Retinal pigment epithelial cell (primary cell): ENCODE results near the gene POLE.

Source experiments
- DNase-seq: peaks from one replicate; pipeline ENCODE4 v3.0.0-alpha.2; 2010; ENCODE audit warnings: low read depth
- H3K4me3 ChIP-seq: 2 replicates; pipeline ENCODE4 v1.5.1; 2011; ENCODE audit warnings: mild to moderate bottlenecking, low read length, control low read depth, moderate library complexity
- TF ChIP-seq, protein P1 (sequence below): conservative IDR thresholded peaks from 2 replicates; pipeline ENCODE4 v1.5.1; 2011; ENCODE audit warnings: low read depth, low read length, control low read depth, inconsistent platforms

Gene POLE

DNA sequence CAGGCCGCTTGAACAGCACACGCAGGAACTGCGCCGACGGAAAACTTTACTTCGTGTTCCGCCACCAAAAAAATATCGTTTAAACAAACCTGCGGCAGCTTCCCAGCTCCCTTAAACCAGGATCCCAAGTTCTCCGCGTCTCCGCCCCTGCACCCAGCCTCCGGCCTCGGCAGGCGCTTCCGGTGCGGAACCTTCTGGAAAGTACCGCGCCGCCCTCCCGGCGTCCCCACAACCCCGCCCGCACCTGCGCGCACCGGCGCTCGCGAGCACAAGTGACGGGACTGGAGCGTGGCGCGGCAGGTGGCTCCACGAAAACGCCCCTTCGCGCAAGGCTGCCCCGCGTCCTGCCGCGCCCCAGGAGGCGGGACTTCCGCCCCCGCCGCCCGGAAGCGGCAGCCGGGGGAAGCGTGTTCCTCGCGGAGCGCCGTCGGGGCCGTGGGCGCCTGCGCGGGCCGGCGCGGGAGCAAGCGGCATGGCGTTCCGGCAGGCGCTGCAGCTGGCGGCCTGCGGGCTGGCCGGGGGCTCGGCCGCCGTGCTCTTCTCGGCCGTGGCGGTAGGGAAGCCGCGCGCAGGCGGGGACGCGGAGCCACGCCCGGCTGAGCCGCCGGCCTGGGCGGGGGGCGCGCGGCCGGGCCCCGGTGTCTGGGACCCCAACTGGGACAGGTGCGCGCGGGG, 23.4 kb upstream of the POLE start, which contains the start of gene PGAM5:
Gene PGAM5, plus strand, starts transcription at position 438 of the 675 bp plus-strand sequence. Its CDS starts 35 bp downstream, at position 473.
- no peak for DNase-seq
- H3K4me3 ChIP-seq = peak within 1 kb of the TSS; percentile 82
- TF ChIP-seq, protein P1, sequence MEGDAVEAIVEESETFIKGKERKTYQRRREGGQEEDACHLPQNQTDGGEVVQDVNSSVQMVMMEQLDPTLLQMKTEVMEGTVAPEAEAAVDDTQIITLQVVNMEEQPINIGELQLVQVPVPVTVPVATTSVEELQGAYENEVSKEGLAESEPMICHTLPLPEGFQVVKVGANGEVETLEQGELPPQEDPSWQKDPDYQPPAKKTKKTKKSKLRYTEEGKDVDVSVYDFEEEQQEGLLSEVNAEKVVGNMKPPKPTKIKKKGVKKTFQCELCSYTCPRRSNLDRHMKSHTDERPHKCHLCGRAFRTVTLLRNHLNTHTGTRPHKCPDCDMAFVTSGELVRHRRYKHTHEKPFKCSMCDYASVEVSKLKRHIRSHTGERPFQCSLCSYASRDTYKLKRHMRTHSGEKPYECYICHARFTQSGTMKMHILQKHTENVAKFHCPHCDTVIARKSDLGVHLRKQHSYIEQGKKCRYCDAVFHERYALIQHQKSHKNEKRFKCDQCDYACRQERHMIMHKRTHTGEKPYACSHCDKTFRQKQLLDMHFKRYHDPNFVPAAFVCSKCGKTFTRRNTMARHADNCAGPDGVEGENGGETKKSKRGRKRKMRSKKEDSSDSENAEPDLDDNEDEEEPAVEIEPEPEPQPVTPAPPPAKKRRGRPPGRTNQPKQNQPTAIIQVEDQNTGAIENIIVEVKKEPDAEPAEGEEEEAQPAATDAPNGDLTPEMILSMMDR = no peak

DNA sequence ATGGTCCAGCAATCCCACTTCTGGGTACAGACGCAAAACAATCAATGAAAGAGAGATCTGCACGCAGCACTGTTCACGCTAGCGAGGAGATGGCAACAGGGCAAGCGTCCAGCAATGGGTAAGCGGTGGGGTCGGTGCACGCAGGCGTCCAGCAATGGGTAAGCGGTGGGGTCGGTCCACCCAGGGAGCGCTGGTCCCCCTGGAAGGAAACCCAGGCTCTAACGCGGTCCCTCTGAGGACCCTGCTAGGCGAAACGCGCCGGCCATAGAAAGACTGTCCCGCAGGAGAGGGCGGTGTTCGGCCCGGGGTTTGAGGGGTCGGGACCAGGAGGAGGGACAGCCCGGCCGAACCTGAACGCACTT, 22.9 kb upstream of the POLE start:
- TF ChIP-seq, protein P1 = no peak
- peak overlapping the region; percentile 82 for H3K4me3 ChIP-seq
- DNase-seq = no peak

DNA sequence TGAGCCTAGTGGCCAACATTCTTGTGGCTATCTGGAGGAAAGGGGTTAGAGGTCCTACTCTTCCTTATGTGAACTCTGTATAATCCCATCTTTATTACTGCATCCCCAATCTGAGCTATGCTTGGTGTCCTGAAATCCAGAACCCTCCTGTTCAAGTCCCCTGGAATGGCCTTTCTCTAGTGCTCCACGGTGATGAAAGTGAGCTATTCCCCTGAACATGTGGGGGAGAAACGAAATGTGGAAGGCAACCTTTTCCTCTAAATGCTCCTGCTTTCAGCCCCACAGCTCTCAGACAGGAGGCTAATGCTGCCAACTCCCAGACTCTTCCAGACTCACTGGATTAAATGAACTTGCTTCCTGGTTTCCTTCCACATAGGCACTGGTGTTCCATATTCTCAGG, 21.0 kb upstream of the POLE start:
- no peak for DNase-seq
- no peak overlapping the region for H3K4me3 ChIP-seq
- TF ChIP-seq, protein P1 = no peak

DNA sequence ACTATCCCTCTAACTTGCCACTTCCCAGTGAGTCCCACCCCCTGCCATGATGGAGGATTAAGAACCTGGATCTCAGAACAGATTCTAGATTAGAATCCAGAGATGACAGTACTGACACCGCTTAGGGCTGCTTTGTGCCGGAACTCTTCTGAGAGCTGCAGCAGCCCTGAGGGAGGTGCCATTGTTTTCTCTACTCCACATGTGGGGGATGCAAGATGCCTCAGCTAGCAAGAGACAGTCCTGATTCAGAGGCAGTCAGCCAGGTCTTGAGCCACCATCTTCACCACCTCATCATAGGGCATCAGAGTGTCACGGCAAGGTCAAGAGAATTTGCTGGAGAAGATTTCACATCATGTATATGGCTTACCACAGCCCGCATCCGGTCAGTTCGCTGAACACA, 20.1 kb upstream of the POLE start:
- no peak overlapping the region for H3K4me3 ChIP-seq
- no peak for DNase-seq
- TF ChIP-seq, protein P1 = no peak

DNA sequence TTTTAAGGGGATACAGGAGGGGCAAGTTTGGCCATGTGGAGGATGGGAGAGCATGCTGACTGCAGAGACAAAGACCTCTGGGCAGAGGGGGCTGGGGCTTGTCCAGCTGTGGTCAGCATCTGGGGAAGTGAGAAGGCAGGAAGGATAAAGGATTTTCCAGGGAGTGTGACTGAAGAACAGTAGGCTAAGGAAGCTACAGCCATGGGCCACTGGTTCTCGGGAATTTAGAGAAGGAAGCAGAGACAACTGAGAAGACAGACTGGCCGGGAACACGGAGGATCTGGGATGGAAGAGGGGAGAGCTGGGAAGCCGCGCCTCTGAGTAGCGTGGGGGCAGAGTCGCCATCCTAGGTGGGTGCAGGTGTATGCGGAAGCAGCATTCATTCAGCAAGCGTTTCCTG, 16.5 kb upstream of the POLE start:
- H3K4me3 ChIP-seq = no peak overlapping the region
- TF ChIP-seq, protein P1 = no peak
- no peak for DNase-seq

DNA sequence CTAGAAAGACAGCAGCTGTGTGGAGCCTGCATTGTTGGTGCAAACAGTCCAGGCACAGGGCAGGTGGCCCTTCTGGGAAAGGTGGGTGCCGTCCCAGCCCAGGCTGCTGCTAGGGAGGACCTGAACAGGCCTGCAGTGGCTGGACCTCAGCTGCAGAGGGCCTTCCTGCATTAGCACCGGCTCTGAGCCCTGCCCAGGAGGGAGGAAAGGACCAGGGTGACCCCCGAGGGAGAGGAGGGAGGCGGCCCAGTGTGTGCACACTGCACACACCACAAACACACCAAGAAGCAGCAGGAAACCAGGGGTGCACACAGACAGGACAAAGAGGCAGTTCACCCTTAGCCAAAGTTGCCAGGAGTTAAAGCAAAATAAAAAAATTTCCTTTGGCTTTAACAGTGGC, 15.5 kb upstream of the POLE start:
- DNase-seq = no peak
- TF ChIP-seq, protein P1 = no peak
- H3K4me3 ChIP-seq = no peak overlapping the region

DNA sequence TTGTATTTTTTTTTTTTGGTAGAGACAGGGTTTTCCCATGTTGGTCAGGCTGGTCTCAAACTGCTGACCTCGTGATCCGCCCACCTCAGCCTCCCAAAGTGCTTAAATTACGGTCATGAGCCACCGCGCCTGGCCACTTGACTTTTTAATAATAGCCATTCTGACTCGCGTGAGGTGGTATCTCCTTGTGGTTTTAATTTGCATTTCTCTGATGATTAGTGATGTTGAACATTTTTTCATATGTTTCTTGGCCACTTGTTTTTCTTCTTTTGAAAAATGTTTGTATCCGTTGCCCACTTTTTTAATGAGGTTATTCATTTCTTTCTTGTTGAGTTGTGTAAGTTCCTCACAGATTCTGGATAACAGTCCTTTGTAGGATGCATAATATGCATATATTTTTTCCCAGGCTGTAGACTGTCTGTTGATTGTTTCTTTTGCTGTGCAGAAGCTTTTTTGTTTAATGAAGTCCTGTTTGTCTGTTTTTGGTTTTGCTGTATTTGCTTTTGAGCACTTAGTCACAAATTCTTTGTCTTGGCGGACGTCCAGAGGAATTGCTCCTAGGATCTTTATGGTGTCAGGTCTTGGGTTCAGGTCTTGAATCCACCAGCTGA, 13.2 kb upstream of the POLE start:
- no peak overlapping the region for H3K4me3 ChIP-seq
- TF ChIP-seq, protein P1 = no peak
- no peak for DNase-seq
